GM19467 (cell line): ENCODE measurements around the gene SYNDIG1.

ENCODE experiments used
- ATAC-seq: cut with Tn5 transposase; IDR thresholded peaks from one replicate; pipeline ENCODE4 v1.9.1; 2021; ENCODE audit warnings: mild to moderate bottlenecking, moderate library complexity; ENCODE audit not compliant: unreplicated experiment

Gene SYNDIG1

GRCh38 chr20:24582373-24583168 is 113.1 kb downstream of the SYNDIG1 start:
- ATAC-seq, result no peak

DNA sequence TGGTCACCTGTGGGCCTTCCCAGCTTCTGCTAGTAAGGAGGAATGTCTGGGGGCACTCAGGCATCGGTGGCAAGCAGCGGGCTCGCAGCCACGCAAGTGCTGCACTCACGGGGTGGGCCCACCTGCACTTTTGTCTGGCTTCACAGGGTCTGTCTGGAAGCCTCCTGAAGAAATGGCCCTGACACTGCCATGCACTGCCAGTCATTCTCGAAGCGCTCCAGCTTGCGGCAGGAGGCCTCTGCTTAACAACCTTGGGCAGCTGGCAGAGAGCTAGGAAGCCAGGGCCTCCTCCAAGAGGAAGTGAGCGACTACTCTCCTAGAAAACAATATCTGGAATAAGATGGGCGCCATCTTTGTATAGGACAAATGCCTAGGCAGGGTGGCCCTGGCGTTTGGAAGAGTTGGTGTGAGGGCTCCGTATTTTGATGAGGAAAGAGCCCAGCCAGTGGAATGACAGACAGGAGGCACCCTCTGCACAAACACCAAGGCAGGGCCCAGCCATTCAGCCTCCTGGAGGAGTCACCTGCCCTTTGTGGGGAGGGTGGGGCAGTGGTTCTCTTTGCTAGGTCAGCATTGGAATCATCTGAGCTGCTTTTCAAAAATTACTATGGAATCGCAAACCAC is 113.9 kb downstream of the SYNDIG1 start:
- no peak for ATAC-seq

GRCh38 chr20:24584078-24584477 is 114.6 kb downstream of the SYNDIG1 start:
- ATAC-seq, result no peak

DNA sequence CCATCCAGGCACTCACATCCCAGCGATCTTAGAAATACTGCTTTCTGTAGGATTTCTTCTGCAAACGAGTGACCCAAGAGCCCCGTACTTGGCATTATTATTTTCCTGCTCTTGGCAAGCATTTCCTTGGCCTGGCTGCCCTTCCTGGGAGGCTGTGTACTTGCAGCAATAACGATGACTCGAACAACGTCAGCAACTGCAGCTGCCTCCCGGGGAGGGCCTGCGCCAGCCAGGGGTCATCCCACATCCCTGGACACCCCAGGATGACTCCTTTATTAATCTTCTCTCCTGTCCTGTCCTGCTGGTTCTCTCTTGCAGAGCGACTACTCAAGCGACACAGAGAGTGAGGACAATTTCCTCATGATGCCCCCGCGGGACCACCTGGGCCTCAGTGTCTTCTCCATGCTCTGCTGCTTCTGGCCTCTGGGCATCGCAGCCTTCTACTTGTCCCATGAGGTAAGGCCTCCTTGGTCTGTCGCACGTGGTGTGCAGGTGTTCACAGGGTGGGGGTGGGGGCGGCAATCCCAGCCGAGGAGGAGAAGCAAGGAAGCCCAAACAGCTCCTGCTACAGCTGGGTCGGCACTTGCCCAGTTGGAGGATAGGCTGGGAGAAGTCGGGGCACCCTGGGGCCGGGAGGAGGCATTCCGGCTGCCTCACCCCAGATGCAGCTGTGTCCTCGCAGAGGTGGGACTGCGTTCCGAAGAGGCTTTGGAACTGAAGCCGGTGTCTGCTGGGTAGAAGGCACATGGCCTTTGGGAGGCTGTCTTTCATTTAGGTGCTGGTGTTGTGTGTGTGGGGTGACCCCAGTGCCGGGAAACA is 115.3 kb downstream of the SYNDIG1 start:
- ATAC-seq, result no peak

DNA sequence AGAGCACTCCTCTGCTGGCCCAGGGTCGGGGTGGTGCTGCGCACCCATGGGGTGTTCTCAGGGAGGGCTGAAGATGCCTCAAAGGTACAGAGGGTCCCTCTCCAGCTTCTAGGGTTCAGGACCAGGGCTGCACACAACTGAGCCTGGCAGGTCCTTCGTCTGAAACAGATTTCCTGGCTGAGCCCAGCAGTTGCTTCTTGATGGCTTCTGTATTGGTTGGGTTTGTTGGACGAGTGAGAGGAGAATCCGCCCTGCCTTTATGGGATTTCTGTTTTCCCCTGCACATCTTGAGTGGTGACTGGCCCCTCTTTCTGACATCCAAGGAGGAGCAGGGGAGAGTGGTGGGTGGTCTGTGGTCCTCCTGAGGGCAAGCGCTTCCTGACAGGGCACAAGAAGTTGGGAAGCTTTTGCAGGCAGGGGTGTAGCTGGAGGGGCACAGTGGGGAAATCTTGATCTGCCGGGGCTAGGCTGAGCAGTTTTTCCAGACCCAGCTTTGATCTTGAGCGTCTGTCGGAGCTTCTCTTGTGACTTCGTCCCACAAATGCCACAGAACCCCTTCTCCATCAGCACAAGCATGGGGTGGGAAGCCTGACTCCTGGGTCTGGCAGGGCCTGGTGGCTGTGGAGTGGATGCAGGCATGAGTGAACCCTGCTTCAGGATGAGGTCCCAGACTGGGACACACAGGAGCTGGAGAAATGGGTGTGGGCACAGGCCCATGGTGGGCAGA is 116.5 kb downstream of the SYNDIG1 start:
- ATAC-seq, result no peak

DNA sequence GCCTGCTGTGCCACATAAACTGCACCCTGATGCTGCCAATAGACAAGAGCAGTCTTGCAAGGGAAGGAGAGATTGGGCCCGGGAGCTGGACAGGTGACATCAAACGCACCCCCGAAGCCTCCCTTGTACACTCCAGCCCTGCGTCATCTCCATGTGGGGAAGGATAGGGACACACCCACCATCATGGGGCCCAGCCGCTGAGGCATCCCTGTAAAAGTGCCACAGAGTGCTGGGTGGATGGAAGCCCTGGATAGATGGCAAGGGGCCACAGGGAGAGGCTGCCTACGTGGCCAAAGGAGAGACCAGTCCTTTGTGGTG is 117.1 kb downstream of the SYNDIG1 start:
- ATAC-seq, result no peak

DNA sequence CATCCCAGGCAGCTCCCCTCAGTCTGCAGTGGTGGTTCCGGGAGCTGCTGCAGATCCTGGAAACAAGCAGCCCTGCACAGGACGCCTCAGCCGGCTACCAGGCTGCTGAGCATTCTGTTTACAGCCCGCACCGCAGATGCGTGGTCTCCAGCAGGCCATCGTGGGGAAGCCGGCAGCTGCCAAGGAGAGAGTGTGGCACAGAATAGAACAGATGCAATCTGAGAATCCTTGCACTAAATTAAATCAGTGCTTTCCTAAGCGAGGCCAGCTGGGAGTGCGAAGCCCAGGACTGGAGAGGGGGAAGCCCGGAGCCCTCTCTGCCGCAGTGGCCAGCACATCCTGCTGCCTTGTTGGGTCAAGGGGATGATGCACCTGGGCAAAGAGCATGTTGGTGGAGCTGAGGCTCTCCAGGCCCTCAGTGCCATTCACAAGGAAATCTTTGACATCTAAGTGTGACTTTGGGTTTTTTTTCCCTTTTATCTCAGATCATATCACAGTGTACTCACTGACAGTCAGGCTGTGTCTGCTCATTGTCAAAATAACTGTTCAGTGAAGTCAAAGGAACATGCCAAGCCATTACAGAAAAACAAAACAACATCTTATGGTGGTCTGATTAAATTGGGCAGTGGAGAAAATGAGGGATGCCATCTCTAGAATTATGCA is 118.1 kb downstream of the SYNDIG1 start:
- no peak for ATAC-seq

- ATAC-seq, result no peak
Measured at GRCh38 chr20:24588047-24588635, 118.7 kb downstream of the SYNDIG1 start.

DNA sequence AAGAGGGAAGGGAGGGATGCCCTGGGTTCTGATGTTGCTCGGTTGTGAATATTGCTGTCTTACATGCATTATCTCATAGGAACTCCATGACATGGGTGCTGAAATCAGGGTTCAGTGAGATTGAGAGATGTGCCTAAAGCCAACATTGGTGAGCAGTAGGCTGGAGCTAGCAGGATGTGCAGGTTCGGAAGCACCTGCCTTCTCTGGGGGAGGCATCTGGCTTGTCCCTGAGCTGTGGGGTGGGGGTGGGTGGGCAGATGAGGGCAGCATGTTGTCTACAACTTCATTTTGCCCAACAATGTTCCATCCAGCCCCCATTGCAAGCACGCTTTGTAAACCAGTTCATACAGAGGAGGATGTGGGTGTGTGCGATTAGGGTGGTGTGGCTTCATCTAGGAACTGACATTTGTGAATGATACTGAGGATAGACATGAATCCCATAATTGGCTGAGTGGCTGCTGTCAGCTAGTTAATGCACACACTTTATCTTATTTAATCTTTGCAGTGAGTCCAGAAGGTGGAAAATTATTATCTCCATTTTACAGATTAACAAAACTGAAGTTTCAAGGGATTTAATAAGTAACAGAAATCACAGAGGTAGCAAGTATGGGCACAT is 119.4 kb downstream of the SYNDIG1 start:
- no peak for ATAC-seq

DNA sequence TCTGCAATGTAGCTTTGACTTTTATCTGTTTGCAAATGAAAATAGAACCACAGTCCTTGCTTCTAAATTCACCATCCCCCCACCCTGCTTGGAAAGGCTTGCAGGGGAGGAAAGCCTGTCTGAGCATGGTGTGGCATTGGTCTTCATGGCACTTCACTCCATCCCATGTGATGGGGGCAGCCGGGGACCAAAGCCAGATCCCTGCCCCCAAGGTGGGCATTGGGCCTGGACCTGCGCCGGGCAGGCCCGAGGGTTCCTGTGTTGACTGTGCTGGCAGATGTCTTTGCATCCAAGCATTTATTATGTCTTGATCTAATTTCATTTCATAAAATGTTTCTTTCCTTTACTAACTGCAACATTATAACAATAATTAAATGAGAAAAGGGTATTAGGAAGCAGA is 120.0 kb downstream of the SYNDIG1 start:
- ATAC-seq, result no peak

- ATAC-seq, result no peak
Measured at GRCh38 chr20:24589815-24590177, 120.4 kb downstream of the SYNDIG1 start.

DNA sequence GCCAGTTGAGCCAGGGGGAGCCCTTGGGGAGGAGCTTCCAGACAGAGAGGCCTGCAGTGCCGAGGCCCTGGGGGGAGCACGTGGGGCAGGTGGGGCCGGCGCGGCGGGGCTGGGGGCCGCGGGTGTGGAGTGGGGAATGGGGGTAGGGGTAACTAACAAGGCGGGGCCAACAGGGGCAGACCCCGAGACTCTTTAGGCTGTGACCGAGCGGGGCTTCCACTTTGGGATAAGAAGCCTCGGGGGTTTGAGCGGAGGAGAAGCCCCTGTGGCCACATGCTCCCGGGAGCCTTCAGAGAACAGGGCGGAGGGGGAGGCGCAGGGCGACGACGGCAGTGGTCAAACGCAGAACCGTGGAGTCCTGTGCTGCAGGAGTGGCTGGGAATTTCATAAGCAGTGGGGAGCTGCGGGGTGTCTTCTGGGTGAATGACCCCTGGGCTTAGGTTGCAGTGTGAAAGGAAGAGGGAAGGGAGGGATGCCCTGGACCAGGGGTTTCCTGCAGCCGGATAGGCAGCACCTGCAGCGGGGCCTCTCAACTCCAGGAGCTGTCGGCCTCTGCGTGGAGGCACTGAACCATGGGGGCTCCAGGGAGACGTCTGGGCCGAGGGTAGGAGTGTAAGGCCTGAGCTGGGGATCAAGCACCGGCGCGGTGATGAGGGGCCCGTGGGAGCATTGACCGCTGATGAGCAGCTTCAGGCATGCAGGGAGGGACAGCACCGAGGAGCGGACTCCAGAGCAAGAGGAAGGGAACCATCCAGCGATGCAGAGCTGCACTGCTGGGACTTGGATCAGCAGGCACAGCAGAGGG is 121.0 kb downstream of the SYNDIG1 start:
- no peak for ATAC-seq

DNA sequence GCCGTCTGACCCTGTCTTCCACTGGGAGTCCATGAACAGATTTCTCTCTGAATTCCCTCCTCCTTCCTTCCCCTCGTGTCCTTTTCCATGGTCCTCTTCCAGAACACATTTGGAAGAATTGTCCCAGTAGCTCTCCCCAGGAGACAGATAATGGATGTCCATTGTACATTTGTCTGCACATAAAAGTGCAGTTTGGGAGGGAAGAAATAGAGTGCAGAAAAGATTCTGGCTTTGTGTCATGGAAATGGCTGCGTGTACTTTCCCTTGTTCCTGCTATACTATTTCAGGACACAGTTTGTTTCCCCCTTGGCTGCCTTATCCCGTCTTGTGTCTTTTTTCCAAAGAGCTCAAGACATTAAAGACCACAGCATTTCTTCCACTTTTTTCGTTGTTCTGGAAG is 127.6 kb downstream of the SYNDIG1 start:
- no peak for ATAC-seq

DNA sequence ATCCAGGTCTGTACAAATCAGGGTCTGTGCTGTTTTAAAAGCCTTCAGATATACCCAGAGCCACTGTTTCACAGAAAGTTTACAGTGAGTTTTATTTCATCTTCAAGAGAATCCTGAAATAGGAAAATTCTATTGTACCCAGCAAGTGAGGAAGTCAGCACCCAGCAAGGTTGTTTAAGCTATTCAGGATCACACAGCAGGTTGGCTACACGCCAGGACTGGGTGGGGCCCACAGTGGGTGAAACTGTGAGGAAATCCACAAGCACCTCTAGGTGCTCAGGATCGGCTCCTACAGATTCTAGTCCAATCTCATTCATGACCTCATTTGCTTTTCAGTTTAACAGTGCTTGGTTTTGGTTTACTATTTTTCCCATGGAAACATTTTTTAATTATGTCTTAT is 128.9 kb downstream of the SYNDIG1 start:
- ATAC-seq, result no peak

- no peak for ATAC-seq
Measured at GRCh38 chr20:24598996-24599395, 129.6 kb downstream of the SYNDIG1 start.

DNA sequence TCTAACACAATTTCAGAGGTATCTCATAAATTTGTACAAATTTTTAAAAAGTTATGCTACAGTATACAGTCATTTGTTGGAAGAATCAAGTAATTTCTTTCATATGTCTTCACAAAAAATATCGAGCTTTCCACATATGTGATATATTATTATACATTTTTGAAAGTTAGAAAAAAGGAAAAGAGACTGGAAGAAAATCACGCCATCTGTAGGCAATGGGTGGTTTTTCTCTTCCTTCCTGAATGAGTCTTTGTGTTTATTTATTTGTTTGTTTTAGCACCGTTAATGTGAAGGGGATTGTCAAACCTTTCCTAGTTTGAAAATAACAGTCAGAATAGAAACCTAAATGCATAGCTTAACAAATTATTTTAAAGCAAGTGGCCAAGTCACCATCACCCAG is 130.6 kb downstream of the SYNDIG1 start:
- ATAC-seq, result no peak

DNA sequence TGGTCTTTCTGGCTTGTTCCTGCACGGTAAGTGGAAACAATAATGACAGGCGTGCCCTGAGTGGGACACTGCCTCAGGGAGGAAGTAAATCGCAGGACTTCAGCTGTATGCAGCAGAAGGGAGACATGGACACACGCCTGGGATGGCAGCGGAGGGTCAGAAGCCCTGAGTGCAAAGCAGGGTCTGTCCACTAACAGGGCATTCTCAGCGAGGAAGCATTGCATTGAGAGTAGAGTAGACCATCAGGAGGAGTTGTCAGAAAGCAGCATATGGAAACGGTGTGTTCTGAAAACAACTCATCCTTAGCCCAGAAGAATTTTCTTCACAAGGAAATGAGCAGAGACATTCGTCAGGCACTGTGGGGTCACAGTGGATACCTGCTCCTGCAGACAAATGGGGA is 134.0 kb downstream of the SYNDIG1 start:
- no peak for ATAC-seq

DNA sequence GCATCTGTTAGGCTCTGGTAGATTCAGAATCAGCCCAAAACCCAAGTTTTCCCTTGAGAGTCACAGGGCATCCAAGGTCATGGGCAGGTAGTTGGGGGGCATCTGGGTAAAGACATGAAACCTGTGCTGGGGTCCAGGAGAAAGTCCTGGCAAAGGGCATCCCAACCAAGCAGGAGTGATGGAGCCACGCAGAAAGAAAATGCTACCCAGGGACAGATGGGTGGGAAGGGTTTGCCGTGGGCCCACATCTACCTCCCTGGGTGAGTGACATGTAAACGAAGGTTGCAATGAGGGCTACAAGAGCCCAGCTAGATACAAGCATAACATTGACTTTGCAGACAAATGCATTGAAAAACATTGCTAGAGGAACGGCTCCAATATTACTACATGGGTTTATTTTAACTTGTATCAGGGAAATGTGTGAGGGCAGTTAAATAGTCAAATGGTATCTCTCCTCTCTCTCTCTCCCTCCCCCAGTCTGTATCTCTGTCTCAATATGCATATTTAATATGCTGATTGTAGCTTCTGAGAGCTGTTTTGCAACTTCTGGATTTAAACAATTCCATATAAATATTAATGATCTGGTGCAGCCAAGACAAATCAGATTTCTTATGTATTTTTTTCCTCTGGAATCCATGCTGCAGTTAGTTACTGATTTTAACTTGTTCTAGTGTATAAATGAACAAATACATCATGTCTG is 135.7 kb downstream of the SYNDIG1 start:
- no peak for ATAC-seq
